T-cell (primary cell): Measurements from ENCODE around the gene PSORS1C1. TPM values are rescaled to one million over a fixed set of nuclear protein-coding genes. Genes with fewer than 3 reads are reported as not detected.
A peak's percentile ranks its signal among the peaks of the same experiment; 100 is the strongest.

Experiments used
- ATAC-seq, 4 experiments: fragments of 200-7000 bp in 3 of 4; fragments of 150-1000 bp in 1 of 4; cut with Tn5 transposase; replicated peaks in 1 of 4; 1 replicate in 3 of 4; 2 replicates in 1 of 4; pipeline ENCODE4 v1.10.0; 2021; ENCODE audit warnings: moderate library complexity in 3 of 4, mild to moderate bottlenecking in 2 of 4, moderate number of reproducible peaks in 1 of 4
- CTCF ChIA-PET, 2 donors: fragments of 300-600 bp; sonication (Branson Sonifier 250); formaldehyde crosslinking; loops; one replicate each; lab custom pipeline; 2022; ENCODE audit warnings: antibody characterized with exemption in 2 of 2; lab: Charles Lee
- POLR2A ChIA-PET, 2 donors: fragments of 300-600 bp; sonication (Branson Sonifier 250); formaldehyde crosslinking; loops; one replicate each; lab custom pipeline; 2022; ENCODE audit warnings: antibody characterized with exemption in 2 of 2; lab: Charles Lee
- DNase-seq, 35 experiments: peaks; one replicate each; pipeline versions ENCODE4 v3.0.0 to v3.0.0-alpha.2; 2013 to 2023
- H3K27ac ChIP-seq: one replicate; pipeline ENCODE4 v1.5.1; 2013; ENCODE audit warnings: low read length
- H3K27me3 ChIP-seq, 2 experiments: replicated peaks in 1 of 2; 1 replicate in 1 of 2; 2 replicates in 1 of 2; pipeline versions ENCODE4 v1.6.1 to v1.7.0; 2013; ENCODE audit warnings: low read length in 1 of 2, mixed read lengths in 1 of 2; ENCODE audit not compliant: control insufficient read depth in 2 of 2, insufficient read depth in 2 of 2; ENCODE audit errors: extremely low read depth in 1 of 2
- H3K36me3 ChIP-seq, 2 donors: 1 replicate in 1 of 2; 2 replicates in 1 of 2; pipeline versions ENCODE4 v1.6.1 to v1.7.0; 2013; ENCODE audit warnings: low read length in 1 of 2; ENCODE audit not compliant: control insufficient read depth in 2 of 2, insufficient read depth in 1 of 2; ENCODE audit errors: extremely low read depth in 1 of 2
- H3K4me1 ChIP-seq, 2 experiments: 1 replicate in 1 of 2; 2 replicates in 1 of 2; pipeline versions ENCODE4 v1.6.1 to v1.7.0; 2013; ENCODE audit warnings: low read length in 2 of 2, mixed read lengths in 1 of 2; ENCODE audit not compliant: insufficient read depth in 2 of 2, control insufficient read depth in 1 of 2; ENCODE audit errors: extremely low read depth in 1 of 2
- H3K4me3 ChIP-seq, 2 donors: 1 replicate in 1 of 2; 2 replicates in 1 of 2; pipeline versions ENCODE4 v1.5.1 to v1.7.0; 2013; ENCODE audit warnings: mild to moderate bottlenecking in 2 of 2, low read length in 1 of 2, moderate library complexity in 1 of 2; ENCODE audit not compliant: control insufficient read depth in 1 of 2; ENCODE audit errors: extremely low read depth in 1 of 2
- H3K9me3 ChIP-seq: 2 replicates; pipeline ENCODE4 v1.7.0; 2013
- H3K27ac Mint-ChIP-seq, 2 donors: one replicate each; pipeline ENCODE4 v1.8.0; 2020 to 2021; ENCODE audit warnings: mild to moderate bottlenecking in 2 of 2, mixed read lengths in 2 of 2
- H3K27me3 Mint-ChIP-seq, 2 donors: one replicate each; pipeline ENCODE4 v1.8.0; 2021 to 2022; ENCODE audit warnings: mixed read lengths in 2 of 2
- H3K36me3 Mint-ChIP-seq: one replicate; pipeline ENCODE4 v1.8.0; 2021; ENCODE audit warnings: mixed read lengths
- H3K4me1 Mint-ChIP-seq, 3 donors: one replicate each; pipeline ENCODE4 v1.8.0; 2020 to 2022; ENCODE audit warnings: mixed read lengths in 3 of 3, mild to moderate bottlenecking in 1 of 3
- H3K4me3 Mint-ChIP-seq, 3 donors: one replicate each; pipeline ENCODE4 v1.8.0; 2020 to 2022; ENCODE audit warnings: mild to moderate bottlenecking in 3 of 3, mixed read lengths in 3 of 3, moderate library complexity in 3 of 3
- H3K9me3 Mint-ChIP-seq, 3 donors: one replicate each; pipeline ENCODE4 v1.8.0; 2020 to 2022; ENCODE audit warnings: mixed read lengths in 3 of 3
- whole genome bisulfite sequencing: methylation state at CpG from one replicate; pipeline ENCODE4 v1.1.5; 2013; ENCODE audit warnings: missing lambda C conversion rate; ENCODE audit not compliant: insufficient coverage; 5-methylcytosine and 5-hydroxymethylcytosine counted together
- total RNA-seq, 35 experiments: library from RNA in 6 of 35; stranded (reverse) in 6 of 35; fragments of 120-200 nt in 1 of 35; gene quantifications; one replicate each; pipeline versions ENCODE4 v1.2.1 to v1.2.4 and lab custom pipeline; 2013 to 2026

PSORS1C1 gene
- total RNA-seq, 5 donors from 2014 or later (not counting 1 experiment from before 2014, with no cell fraction given): not detected

GRCh38 chr6:31138982-31139381 lies 24.4 kb downstream of the PSORS1C1 start, which contains the start of gene PSORS1C2:
PSORS1C2 (minus strand) TSS chr6:31139066; CDS start chr6:31139026, 40 bp downstream.
- POLR2A ChIA-PET: no interaction called here
- Histone ChIP-seq H3K27ac (no peak within 1 kb of the TSS), H3K4me3 (peak within 1 kb of the TSS in 1 of 2 donors; percentile 7), H3K9me3 (no peaks in the 10 kb centered on the region), H3K27me3 (peaks cover 0 to 4% of the 10 kb centered on the region in 2 experiments), H3K4me1 (peaks cover 2 to 6% of the 10 kb centered on the region in 2 experiments), H3K36me3 (peaks cover 0 to 3% of the 10 kb centered on the region in 2 donors)
- 81% methylated on average over 3 of the region's 4 CpGs for WGBS
- CTCF ChIA-PET: interaction anchor here in 1 of 2 donors (0.8 to 1.7 kb wide), 3 partner anchors 10 to 226 kb away, joined by 3 to 5 read pairs (median 3); no protein-coding TSS in a partner anchor
- no peaks in the 10 kb centered on the region for H3K9me3 Mint-ChIP-seq
- peak within 1 kb of the TSS in 1 of 3 donors; percentile 75 for H3K4me3 Mint-ChIP-seq
- peaks cover 3% of the 10 kb centered on the region for H3K36me3 Mint-ChIP-seq
- ATAC-seq: no peak
- no peaks in the 10 kb centered on the region for H3K27me3 Mint-ChIP-seq
- H3K4me1 Mint-ChIP-seq: peaks cover 4 to 5% (median 4%) of the 10 kb centered on the region in 3 donors
- H3K27ac Mint-ChIP-seq: no peak within 1 kb of the TSS
- no peak for DNase-seq

GRCh38 chr6:31139599-31139998 lies 25.0 kb downstream of the PSORS1C1 start:
- Mint-ChIP-seq H3K36me3 (peaks cover 7% of the 10 kb centered on the region), H3K27me3 (no peaks in the 10 kb centered on the region), H3K27ac (no peak overlapping the region), H3K4me1 (peaks cover 4 to 5% (median 4%) of the 10 kb centered on the region in 3 donors), H3K4me3 (no peak overlapping the region), H3K9me3 (no peaks in the 10 kb centered on the region)
- Histone ChIP-seq H3K27me3 (peaks cover 0 to 4% of the 10 kb centered on the region in 2 experiments), H3K36me3 (peaks cover 0 to 9% of the 10 kb centered on the region in 2 donors), H3K27ac (no peak overlapping the region), H3K4me1 (peaks cover 2 to 6% of the 10 kb centered on the region in 2 experiments), H3K9me3 (no peaks in the 10 kb centered on the region), H3K4me3 (no peak overlapping the region)
- ATAC-seq (no peak), DNase-seq (no peak)
- ChIA-PET POLR2A (no interaction called here), CTCF (interaction anchor here in 1 of 2 donors (0.8 kb wide), 1 partner anchor 11 kb away, joined by 3 read pairs; no protein-coding TSS in a partner anchor)
- 73% methylated on average over 4 of the region's 4 CpGs for WGBS

GRCh38 chr6:31140643-31141042 lies 26.0 kb downstream of the PSORS1C1 start:
- Histone ChIP-seq H3K4me1 (peaks cover 2 to 6% of the 10 kb centered on the region in 2 experiments), H3K9me3 (no peaks in the 10 kb centered on the region), H3K27me3 (no peaks in the 10 kb centered on the region), H3K36me3 (peaks cover 7 to 12% of the 10 kb centered on the region in 2 donors), H3K4me3 (no peak overlapping the region), H3K27ac (no peak overlapping the region)
- no peak overlapping the region for H3K4me3 Mint-ChIP-seq
- H3K36me3 Mint-ChIP-seq: peaks cover 14% of the 10 kb centered on the region
- H3K9me3 Mint-ChIP-seq: no peaks in the 10 kb centered on the region
- H3K4me1 Mint-ChIP-seq: peaks cover 4 to 5% (median 4%) of the 10 kb centered on the region in 3 donors
- H3K27ac Mint-ChIP-seq: no peak overlapping the region
- WGBS: 88% methylated on average over 14 of the region's 15 CpGs
- ChIA-PET CTCF (no interaction called here), POLR2A (interaction anchor here in 1 of 2 donors (0.6 kb wide), 1 partner anchor 225 kb away, joined by 3 read pairs; no protein-coding TSS in a partner anchor)
- no peak for ATAC-seq
- no peak for DNase-seq
- no peaks in the 10 kb centered on the region for H3K27me3 Mint-ChIP-seq

GRCh38 chr6:31142361-31142761 lies 27.8 kb downstream of the PSORS1C1 start:
- no peaks in the 10 kb centered on the region for H3K9me3 ChIP-seq
- peaks cover 2 to 6% of the 10 kb centered on the region in 2 experiments for H3K4me1 ChIP-seq
- H3K9me3 Mint-ChIP-seq: no peaks in the 10 kb centered on the region
- no peaks in the 10 kb centered on the region for H3K27me3 ChIP-seq
- no peak for DNase-seq
- H3K4me3 Mint-ChIP-seq: no peak overlapping the region
- POLR2A ChIA-PET: no interaction called here
- no peak overlapping the region for H3K4me3 ChIP-seq
- CTCF ChIA-PET: no interaction called here
- H3K4me1 Mint-ChIP-seq: peaks cover 4 to 5% (median 4%) of the 10 kb centered on the region in 3 donors
- ATAC-seq: no peak
- no peaks in the 10 kb centered on the region for H3K27me3 Mint-ChIP-seq
- 88% methylated on average over 2 of the region's 2 CpGs for WGBS
- H3K36me3 ChIP-seq: peaks cover 7 to 12% of the 10 kb centered on the region in 2 donors
- H3K27ac Mint-ChIP-seq: no peak overlapping the region
- peaks cover 17% of the 10 kb centered on the region for H3K36me3 Mint-ChIP-seq
- no peak overlapping the region for H3K27ac ChIP-seq

GRCh38 chr6:31143148-31143547 lies 28.5 kb downstream of the PSORS1C1 start:
- Histone ChIP-seq H3K27me3 (no peaks in the 10 kb centered on the region), H3K27ac (no peak overlapping the region), H3K36me3 (peaks cover 7 to 12% of the 10 kb centered on the region in 2 donors), H3K4me1 (no peaks in the 10 kb centered on the region), H3K4me3 (no peak overlapping the region), H3K9me3 (no peaks in the 10 kb centered on the region)
- CTCF ChIA-PET: interaction anchor here in 1 of 2 donors (1.0 kb wide), 1 partner anchor 223 kb away, joined by 3 read pairs; no protein-coding TSS in a partner anchor
- WGBS: 99% methylated on average over 9 of the region's 11 CpGs
- POLR2A ChIA-PET: no interaction called here
- no peaks in the 10 kb centered on the region for H3K27me3 Mint-ChIP-seq
- DNase-seq: no peak
- no peak overlapping the region for H3K27ac Mint-ChIP-seq
- H3K4me1 Mint-ChIP-seq: peaks cover 0 to 5% (median 0%) of the 10 kb centered on the region in 3 donors
- no peak overlapping the region for H3K4me3 Mint-ChIP-seq
- H3K9me3 Mint-ChIP-seq: no peaks in the 10 kb centered on the region
- ATAC-seq: no peak
- H3K36me3 Mint-ChIP-seq: peaks cover 17% of the 10 kb centered on the region

- Histone ChIP-seq H3K4me3 (no peak overlapping the region), H3K27ac (no peak overlapping the region), H3K36me3 (peaks cover 7 to 12% of the 10 kb centered on the region in 2 donors), H3K4me1 (no peaks in the 10 kb centered on the region), H3K27me3 (no peaks in the 10 kb centered on the region), H3K9me3 (no peaks in the 10 kb centered on the region)
- WGBS: 96% methylated on average over 14 of the region's 18 CpGs
- CTCF ChIA-PET: interaction anchor here in 1 of 2 donors (0.7 kb wide), 1 partner anchor 537 kb away, joined by 3 read pairs; no protein-coding TSS in a partner anchor
- POLR2A ChIA-PET: no interaction called here
- Mint-ChIP-seq H3K36me3 (peaks cover 17% of the 10 kb centered on the region), H3K4me3 (no peak overlapping the region), H3K4me1 (no peaks in the 10 kb centered on the region), H3K27me3 (no peaks in the 10 kb centered on the region), H3K27ac (no peak overlapping the region), H3K9me3 (no peaks in the 10 kb centered on the region)
- DNase-seq: no peak
- no peak for ATAC-seq
Observed at GRCh38 chr6:31144296-31144969, 29.8 kb downstream of the PSORS1C1 start.
